ENCODE results near the gene CAMTA1. TPM values are rescaled to one million over a fixed set of nuclear protein-coding genes. Genes with fewer than 3 reads are reported as not detected.

Gene CAMTA1
- total RNA-seq, 1 experiment from 2014 or later: 102 TPM

- Histone ChIP-seq H3K36me3 (replicated peaks; ENCODE audit: control insufficient read depth, insufficient read depth, low read length) (no peaks in the 10 kb centered on the region), H3K4me3 (ENCODE audit: insufficient read depth, low read depth, low read length) (no peak overlapping the region), H3K27me3 (ENCODE audit: control insufficient read depth, insufficient read depth, low read length) (no peaks in the 10 kb centered on the region)
- DNase-seq: no peak
Measured at GRCh38 chr1:7447736-7448135, 662.5 kb downstream of the CAMTA1 start.

GRCh38 chr1:7448986-7449385, 663.7 kb downstream of the CAMTA1 start:
- Histone ChIP-seq H3K27me3 (ENCODE audit: control insufficient read depth, insufficient read depth, low read length) (no peaks in the 10 kb centered on the region), H3K36me3 (replicated peaks; ENCODE audit: control insufficient read depth, insufficient read depth, low read length) (no peaks in the 10 kb centered on the region), H3K4me3 (ENCODE audit: insufficient read depth, low read depth, low read length) (no peak overlapping the region)
- DNase-seq: no peak

- no peaks in the 10 kb centered on the region for H3K36me3 ChIP-seq (replicated peaks; ENCODE audit: control insufficient read depth, insufficient read depth, low read length)
- H3K27me3 ChIP-seq (ENCODE audit: control insufficient read depth, insufficient read depth, low read length): no peaks in the 10 kb centered on the region
- no peak overlapping the region for H3K4me3 ChIP-seq (ENCODE audit: insufficient read depth, low read depth, low read length)
- no peak for DNase-seq
Measured at GRCh38 chr1:7449750-7450149, 664.5 kb downstream of the CAMTA1 start.

- Histone ChIP-seq H3K36me3 (replicated peaks; ENCODE audit: control insufficient read depth, insufficient read depth, low read length) (no peaks in the 10 kb centered on the region), H3K4me3 (ENCODE audit: insufficient read depth, low read depth, low read length) (no peak overlapping the region), H3K27me3 (ENCODE audit: control insufficient read depth, insufficient read depth, low read length) (no peaks in the 10 kb centered on the region)
- DNase-seq: no peak
Measured at GRCh38 chr1:7450838-7451237, 665.6 kb downstream of the CAMTA1 start.

- Histone ChIP-seq H3K36me3 (replicated peaks; ENCODE audit: control insufficient read depth, insufficient read depth, low read length) (no peaks in the 10 kb centered on the region), H3K27me3 (ENCODE audit: control insufficient read depth, insufficient read depth, low read length) (no peaks in the 10 kb centered on the region), H3K4me3 (ENCODE audit: insufficient read depth, low read depth, low read length) (no peak overlapping the region)
- no peak for DNase-seq
Measured at GRCh38 chr1:7453038-7453437, 667.8 kb downstream of the CAMTA1 start.

- H3K36me3 ChIP-seq (replicated peaks; ENCODE audit: control insufficient read depth, insufficient read depth, low read length): no peaks in the 10 kb centered on the region
- H3K27me3 ChIP-seq (ENCODE audit: control insufficient read depth, insufficient read depth, low read length): no peaks in the 10 kb centered on the region
- peak; percentile 80 for DNase-seq
- no peak overlapping the region for H3K4me3 ChIP-seq (ENCODE audit: insufficient read depth, low read depth, low read length)
Measured at GRCh38 chr1:7454052-7454815, 669.0 kb downstream of the CAMTA1 start.

GRCh38 chr1:7454895-7455784, 669.9 kb downstream of the CAMTA1 start:
- Histone ChIP-seq H3K36me3 (replicated peaks; ENCODE audit: control insufficient read depth, insufficient read depth, low read length) (no peaks in the 10 kb centered on the region), H3K4me3 (ENCODE audit: insufficient read depth, low read depth, low read length) (no peak overlapping the region), H3K27me3 (ENCODE audit: control insufficient read depth, insufficient read depth, low read length) (no peaks in the 10 kb centered on the region; the same call in 1 of the 2 replicates)
- no peak for DNase-seq

- Histone ChIP-seq H3K36me3 (replicated peaks; ENCODE audit: control insufficient read depth, insufficient read depth, low read length) (no peaks in the 10 kb centered on the region), H3K4me3 (ENCODE audit: insufficient read depth, low read depth, low read length) (no peak overlapping the region), H3K27me3 (ENCODE audit: control insufficient read depth, insufficient read depth, low read length) (no peaks in the 10 kb centered on the region; the same call in 1 of the 2 replicates)
- no peak for DNase-seq
Measured at GRCh38 chr1:7455796-7456721, 670.8 kb downstream of the CAMTA1 start.

- DNase-seq: peak; percentile 83
- no peaks in the 10 kb centered on the region; the same call in 1 of the 2 replicates for H3K27me3 ChIP-seq (ENCODE audit: control insufficient read depth, insufficient read depth, low read length)
- H3K4me3 ChIP-seq (ENCODE audit: insufficient read depth, low read depth, low read length): no peak overlapping the region
- no peaks in the 10 kb centered on the region for H3K36me3 ChIP-seq (replicated peaks; ENCODE audit: control insufficient read depth, insufficient read depth, low read length)
Measured at GRCh38 chr1:7456722-7457082, 671.4 kb downstream of the CAMTA1 start.

GRCh38 chr1:7457811-7458210, 672.6 kb downstream of the CAMTA1 start:
- Histone ChIP-seq H3K4me3 (ENCODE audit: insufficient read depth, low read depth, low read length) (no peak overlapping the region), H3K27me3 (ENCODE audit: control insufficient read depth, insufficient read depth, low read length) (no peaks in the 10 kb centered on the region; the same call in 1 of the 2 replicates), H3K36me3 (replicated peaks; ENCODE audit: control insufficient read depth, insufficient read depth, low read length) (no peaks in the 10 kb centered on the region)
- DNase-seq: no peak

- DNase-seq: no peak
- Histone ChIP-seq H3K36me3 (replicated peaks; ENCODE audit: control insufficient read depth, insufficient read depth, low read length) (no peaks in the 10 kb centered on the region), H3K27me3 (ENCODE audit: control insufficient read depth, insufficient read depth, low read length) (no peaks in the 10 kb centered on the region; the same call in 1 of the 2 replicates), H3K4me3 (ENCODE audit: insufficient read depth, low read depth, low read length) (no peak overlapping the region)
Measured at GRCh38 chr1:7458946-7459345, 673.7 kb downstream of the CAMTA1 start.

GRCh38 chr1:7459914-7460313, 674.7 kb downstream of the CAMTA1 start:
- no peaks in the 10 kb centered on the region for H3K36me3 ChIP-seq (replicated peaks; ENCODE audit: control insufficient read depth, insufficient read depth, low read length)
- no peaks in the 10 kb centered on the region; the same call in 1 of the 2 replicates for H3K27me3 ChIP-seq (ENCODE audit: control insufficient read depth, insufficient read depth, low read length)
- no peak overlapping the region for H3K4me3 ChIP-seq (ENCODE audit: insufficient read depth, low read depth, low read length)
- no peak for DNase-seq

GRCh38 chr1:7460807-7461206, 675.6 kb downstream of the CAMTA1 start:
- H3K27me3 ChIP-seq (ENCODE audit: control insufficient read depth, insufficient read depth, low read length): no peaks in the 10 kb centered on the region; the same call in 1 of the 2 replicates
- peak; percentile 69 for DNase-seq
- no peak overlapping the region for H3K4me3 ChIP-seq (ENCODE audit: insufficient read depth, low read depth, low read length)
- no peaks in the 10 kb centered on the region for H3K36me3 ChIP-seq (replicated peaks; ENCODE audit: control insufficient read depth, insufficient read depth, low read length)

GRCh38 chr1:7462617-7463016, 677.4 kb downstream of the CAMTA1 start:
- no peak for DNase-seq
- H3K27me3 ChIP-seq (ENCODE audit: control insufficient read depth, insufficient read depth, low read length): no peaks in the 10 kb centered on the region; the same call in 1 of the 2 replicates
- no peak overlapping the region for H3K4me3 ChIP-seq (ENCODE audit: insufficient read depth, low read depth, low read length)
- H3K36me3 ChIP-seq (replicated peaks; ENCODE audit: control insufficient read depth, insufficient read depth, low read length): no peaks in the 10 kb centered on the region
